Glomerular visceral epithelial cell (primary cell): ENCODE data around the gene FNDC1.

Experiments
- DNase-seq: peaks from one replicate; pipeline ENCODE4 v3.0.0-alpha.2; 2016; ENCODE audit errors: extremely low spot score

FNDC1 gene

DNA sequence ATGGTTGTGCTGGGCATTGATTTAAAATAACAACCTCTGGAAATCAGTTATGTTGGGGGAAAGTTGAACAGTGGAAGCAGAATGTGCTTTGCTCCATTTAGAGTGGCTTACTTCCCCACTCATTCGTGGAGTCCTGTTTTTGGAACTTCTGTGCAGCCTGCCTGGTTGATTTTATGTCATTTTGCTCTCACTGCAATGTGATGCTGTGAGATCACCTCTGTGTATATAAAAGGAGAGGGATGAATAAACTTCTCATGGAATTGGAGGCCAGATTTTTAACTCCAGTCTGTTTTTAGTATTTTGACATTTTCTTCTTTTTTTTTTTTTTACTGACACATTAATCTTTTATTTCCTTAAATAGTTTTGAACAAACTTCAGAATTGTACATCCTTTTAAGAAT lies 139.0 kb downstream of the FNDC1 start:
- no peak for DNase-seq

DNA sequence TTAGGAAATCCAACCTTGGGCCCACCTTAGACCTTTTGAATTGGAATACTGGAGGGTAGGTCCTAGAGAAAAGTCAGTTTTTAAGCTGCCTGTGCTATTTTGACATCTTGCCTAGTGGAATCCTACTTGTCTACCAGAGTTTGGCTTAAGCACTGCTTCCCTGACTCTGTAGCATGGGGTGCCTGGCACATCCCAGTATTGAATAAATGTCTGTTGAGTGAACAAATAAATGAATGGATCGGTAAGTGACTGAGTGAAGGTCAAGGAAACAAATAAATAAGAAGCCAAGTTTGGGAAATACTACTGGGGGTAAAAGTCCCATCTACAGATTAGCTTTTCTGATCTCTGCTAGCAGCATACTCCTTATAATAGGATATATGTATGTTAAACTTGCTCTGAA lies 140.5 kb downstream of the FNDC1 start:
- DNase-seq = no peak

DNA sequence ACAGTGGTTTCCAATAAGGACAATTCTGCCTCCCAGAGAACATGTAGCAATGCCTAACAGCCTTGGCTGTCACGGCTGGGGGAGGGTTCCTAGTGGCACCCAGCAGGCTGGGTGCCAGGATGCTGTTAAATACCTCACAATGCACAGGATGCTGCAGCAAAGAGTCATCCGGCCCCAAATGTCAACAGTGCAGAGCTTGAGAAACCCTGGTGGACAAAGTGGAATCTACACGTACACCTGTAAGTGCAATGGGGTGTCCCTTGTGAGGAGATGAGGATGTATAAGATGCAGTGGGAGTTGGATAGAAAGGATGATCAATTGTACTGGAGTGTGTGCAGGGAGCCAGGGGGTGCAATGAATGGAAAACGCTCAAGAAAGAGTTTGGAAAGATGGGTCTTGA lies 142.4 kb downstream of the FNDC1 start:
- DNase-seq = no peak

DNA sequence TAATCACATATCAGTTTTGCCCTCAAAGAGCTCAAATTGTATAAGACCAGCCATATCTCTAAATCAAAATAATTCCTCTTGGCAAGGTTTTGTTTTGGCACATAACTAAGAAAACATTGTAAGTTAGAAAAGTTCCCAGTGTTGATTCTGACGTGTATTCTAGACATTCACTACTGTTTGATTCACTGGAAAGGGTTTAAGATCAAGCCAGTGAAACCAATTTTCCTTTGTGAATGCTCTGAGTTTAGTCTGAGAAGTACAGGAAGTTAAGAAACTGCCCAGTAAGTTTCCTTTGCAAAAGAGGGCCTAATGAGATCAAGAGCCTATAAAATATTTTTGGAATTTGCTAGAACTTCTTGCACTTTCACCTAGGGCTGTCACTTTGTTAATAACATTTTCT lies 143.0 kb downstream of the FNDC1 start:
- DNase-seq = no peak

DNA sequence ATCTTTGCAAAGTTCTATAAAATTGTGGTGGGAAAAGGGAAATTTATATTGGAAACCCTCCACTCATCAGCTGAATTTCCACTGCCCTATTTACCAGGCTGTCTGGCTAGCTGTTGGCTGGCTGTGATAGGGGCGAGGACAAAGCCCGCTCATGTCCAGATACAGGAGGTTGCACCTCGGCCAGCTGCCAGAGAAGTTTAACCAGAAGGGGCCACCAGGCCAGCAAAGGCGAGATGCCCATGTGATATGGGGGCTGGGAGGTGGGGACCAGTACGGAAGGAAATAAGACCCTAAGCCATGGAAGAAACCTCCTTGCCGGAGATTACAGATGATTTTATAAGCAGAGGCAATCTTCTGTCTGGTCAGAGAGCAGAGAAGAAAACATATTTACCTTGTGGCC lies 143.8 kb downstream of the FNDC1 start:
- no peak for DNase-seq

DNA sequence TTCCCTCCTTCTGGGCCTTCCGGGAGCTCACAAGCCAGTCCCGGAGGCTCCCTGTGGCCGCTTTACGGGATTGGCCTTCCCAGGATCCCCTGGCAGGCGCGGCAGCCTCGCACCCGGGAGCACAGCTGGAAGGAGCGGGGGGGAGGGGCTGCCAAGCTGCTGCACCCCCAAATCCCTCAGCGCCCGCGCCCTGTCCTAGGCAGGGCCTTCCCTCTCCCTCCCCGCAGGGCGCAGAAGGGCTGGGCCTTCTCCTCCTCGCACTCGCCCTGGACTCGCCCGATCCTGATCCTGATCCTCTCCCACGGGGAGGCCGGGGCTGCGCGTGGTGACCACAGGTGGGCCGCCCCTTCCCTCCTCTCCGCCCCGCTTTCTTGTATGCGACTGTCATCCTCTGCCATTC lies 146.4 kb downstream of the FNDC1 start:
- DNase-seq = no peak

DNA sequence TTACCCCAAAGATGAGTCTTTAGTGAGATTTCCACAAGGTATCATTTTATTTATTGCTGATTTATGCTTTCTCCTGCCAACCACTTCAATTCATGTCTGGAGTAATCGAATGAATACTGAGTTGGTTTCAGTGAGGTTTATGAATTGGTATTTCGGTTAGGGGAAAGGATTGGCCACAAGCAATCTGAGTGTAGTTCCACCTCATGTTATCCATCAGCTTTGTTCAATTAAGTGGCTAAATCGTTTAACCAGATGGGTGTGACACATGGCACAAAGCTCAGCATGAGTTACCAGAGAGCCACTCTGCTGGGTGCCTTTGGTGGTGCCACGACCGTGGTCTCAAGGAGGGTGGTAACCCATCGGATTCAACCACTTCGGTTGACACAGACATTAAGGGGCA lies 148.2 kb downstream of the FNDC1 start:
- no peak for DNase-seq

DNA sequence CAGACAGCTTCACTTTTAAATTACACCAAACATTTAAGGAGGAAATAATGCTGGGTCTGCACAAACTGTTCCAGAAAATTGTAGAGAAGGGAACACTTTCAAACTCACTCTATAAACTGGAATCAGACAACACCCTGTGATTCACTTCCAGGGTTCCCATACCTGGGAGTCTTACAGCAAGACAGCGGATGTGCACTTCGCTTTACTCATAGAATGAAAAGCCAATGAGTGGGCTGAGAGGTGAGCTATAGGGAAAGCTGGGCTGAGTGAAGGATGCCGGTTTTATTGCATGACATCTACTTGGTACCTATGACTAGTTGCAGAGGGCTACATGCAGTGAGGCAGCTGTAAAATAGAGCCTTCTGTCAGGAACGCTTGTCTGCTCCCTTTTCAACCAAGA lies 152.1 kb downstream of the FNDC1 start:
- DNase-seq = no peak
